HG02938 (cell line): ENCODE data around the gene RPS3.
"Not testable (repeated sequence)": the region's sequence is repeated elsewhere in the genome, so short reads cannot be mapped to it uniquely, and the experiment has no call there.

Source experiments
- ATAC-seq: cut with Tn5 transposase; IDR thresholded peaks from one replicate; pipeline ENCODE4 v1.9.1; 2021; ENCODE audit warnings: mild to moderate bottlenecking, moderate library complexity; ENCODE audit not compliant: unreplicated experiment

RPS3 gene

GRCh38 chr11:75378776-75379175 is 20.5 kb upstream of the RPS3 start:
- not testable (repeated sequence) for ATAC-seq

GRCh38 chr11:75380245-75380644 is 19.1 kb upstream of the RPS3 start:
- no peak for ATAC-seq

DNA sequence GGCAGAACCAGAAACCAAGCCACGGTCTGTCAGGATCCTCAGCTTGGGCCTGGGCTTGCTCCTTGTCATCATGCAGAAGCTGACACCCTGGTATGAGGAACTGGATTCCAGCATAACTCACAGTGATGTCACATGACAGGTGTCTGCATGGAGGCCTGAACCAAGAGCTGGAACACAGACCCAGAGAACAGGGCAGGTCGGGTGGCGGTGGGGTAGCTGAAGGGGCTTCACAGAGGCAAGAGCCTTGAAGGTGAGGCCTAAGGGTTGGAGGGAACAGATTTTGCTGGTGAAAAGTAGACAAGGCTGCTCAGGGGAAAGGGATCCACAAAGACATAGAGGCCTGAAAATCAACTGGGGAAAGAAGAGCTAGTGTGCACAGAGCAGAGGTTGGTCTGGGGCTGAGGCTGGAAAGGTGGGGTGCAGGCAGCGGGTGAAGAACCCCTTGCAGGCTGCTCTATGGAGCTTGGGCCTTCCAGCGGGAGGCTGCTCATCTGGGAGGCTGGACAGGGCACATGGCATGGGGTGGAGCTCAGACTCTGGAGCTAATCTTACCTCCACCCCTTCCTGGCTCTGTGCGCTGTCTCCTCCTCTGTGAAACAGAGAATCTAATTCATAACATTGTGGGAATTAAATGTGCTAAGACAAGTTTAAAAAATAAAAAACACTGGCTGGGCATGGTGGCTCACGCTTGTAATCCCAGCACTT is 18.4 kb upstream of the RPS3 start:
- no peak for ATAC-seq

GRCh38 chr11:75383246-75383645 is 16.1 kb upstream of the RPS3 start:
- no peak for ATAC-seq

GRCh38 chr11:75384438-75385080 is 14.8 kb upstream of the RPS3 start:
- no peak for ATAC-seq

DNA sequence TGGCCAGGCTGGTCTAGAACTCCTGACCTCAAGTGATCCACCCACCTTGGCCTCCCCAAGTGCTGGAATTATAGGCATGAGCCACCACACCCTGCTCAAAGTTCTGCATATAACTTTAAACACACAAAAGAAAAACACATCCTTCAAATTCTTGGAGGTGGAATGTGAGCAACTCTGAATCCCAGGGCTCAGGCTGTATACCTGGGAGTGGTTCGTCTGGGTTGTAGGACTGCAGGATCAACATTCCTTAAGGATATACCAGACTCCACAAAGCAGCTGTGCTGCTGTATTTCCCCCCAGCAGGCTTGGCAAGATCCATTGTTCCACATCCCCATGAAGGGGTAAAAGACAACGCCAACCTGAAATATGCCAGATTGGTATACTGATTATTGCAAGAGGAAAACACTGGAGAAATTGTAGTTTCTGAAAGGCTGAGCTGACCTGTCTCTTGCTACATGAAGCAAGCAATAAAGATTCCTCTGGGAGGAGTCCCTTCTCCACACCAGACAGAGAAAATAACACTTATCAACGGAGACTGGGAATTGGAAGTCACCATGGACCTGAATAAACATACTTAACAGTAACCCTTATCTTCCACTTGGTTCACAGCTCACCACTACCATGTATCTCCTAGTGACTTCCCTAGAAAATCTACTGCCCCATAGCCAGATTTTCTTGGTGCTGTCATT is 12.2 kb upstream of the RPS3 start:
- ATAC-seq, result no peak

- no peak for ATAC-seq
Measured at GRCh38 chr11:75387736-75388294, 11.5 kb upstream of the RPS3 start.

GRCh38 chr11:75388386-75389275 is 10.7 kb upstream of the RPS3 start:
- peak; percentile 64 for ATAC-seq

GRCh38 chr11:75389276-75389605 is 10.1 kb upstream of the RPS3 start:
- ATAC-seq, result no peak

GRCh38 chr11:75389925-75390324 is 9.4 kb upstream of the RPS3 start:
- ATAC-seq, result no peak

DNA sequence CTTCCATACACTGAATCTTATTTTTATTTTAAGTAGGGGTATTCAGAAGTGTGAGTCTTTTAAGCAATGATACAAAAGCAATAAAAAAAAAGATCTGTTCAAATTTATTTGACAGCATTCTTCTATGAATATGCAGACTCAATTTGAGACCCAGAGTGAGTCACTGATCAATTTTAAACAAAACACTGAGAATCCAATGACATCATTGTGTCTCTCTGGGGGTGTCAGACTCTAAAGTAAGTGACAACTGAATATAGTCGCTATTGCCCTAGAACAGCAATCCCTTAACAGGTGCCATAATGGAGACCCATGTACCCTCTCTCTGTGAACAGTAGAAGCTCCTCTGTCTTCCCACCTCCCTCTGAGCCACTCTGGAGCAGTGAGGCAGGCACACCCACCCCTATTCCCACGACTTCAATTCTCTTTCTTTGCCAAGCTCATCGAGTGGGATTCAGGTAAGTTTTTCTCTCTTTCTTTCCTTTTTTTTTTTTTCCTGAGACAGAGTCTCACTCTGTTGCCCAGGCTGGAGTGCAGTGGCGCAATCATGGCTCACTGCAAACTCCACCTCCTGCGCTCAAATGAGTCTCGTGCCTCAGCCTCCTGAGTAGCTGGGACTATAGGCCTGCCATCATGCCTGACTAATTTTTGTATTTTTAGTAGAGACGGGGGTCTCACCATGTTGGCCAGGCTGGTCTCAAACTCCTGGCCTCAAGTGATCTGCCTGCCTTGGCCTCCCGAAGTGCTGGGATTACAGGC is 5.1 kb upstream of the RPS3 start:
- ATAC-seq, result no peak

- ATAC-seq, result no peak
Measured at GRCh38 chr11:75398906-75399305, 412 bp upstream of the RPS3 start.

- no peak for ATAC-seq
Measured at GRCh38 chr11:75400146-75400865, 988 bp downstream of the RPS3 start.

DNA sequence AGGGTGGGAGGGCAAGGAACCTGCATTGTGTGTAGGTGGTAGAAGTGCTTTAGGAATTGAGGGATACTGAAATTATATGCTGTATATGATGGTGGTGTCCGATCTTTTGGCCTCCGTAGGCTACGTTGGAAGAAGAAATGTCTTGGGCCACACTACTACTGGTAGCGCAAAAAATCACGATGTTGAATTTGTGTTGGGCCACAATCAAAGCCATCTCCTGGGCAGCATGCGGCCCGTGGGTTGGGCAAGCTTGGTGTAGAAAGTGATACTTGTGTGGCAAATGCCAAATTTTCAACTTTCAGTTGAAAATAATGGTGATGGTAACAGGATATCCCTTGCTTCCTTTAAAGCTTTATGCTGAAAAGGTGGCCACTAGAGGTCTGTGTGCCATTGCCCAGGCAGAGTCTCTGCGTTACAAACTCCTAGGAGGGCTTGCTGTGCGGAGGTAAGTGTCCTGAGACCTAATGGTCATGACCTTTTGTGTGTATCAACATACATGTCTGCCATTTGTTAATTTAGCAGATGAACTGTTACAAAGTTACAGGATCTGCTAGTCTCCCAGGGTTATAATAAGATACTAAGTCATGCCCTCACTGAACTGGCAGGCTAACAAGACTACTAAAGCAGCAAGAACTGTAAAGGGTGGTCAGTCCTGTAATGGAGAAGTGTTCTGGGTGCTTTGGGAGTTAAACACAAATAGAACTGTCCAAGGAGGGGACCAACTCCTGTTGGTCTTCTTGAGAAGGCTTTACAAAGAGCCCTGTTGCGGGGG is 2.9 kb downstream of the RPS3 start:
- no peak for ATAC-seq

DNA sequence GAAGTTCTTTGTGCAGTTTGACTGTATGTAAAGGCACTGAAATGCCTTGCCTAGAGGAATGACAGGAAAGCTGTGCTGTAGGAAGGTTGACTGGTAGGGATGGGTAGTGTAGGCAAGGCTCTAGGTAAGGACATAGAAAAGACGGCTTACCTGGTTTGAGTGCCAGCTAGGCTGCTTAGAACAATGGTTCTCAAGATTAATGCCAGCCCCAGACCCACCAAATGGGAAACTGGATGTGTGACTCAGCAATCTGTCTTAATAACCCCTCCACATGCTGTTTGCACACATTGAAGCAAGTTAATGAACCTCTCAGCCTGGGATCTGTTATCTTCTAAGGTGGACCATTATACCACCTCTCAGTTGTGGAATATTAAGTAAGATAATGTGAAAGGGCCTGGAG is 3.7 kb downstream of the RPS3 start:
- ATAC-seq, result no peak

- no peak for ATAC-seq
Measured at GRCh38 chr11:75403983-75404658, 4.8 kb downstream of the RPS3 start.

GRCh38 chr11:75406338-75406777 is 7.0 kb downstream of the RPS3 start:
- ATAC-seq, result no peak

DNA sequence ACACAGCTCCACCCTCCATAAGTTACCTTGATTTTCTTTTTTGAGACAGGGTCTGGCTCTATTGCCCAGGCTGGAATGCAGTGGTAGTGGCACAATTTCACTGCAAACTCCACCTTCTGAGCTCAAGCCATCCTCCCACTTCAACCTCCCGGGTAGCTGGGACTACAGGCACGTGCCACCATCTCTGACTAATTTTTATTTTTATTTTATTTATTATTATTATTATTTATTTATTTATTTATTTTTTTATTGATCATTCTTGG is 9.6 kb downstream of the RPS3 start:
- ATAC-seq, result no peak
